MCF 10A (cell line): ENCODE results near the gene VAV1. TPM values are rescaled to one million over a fixed set of nuclear protein-coding genes. Genes with fewer than 3 reads are reported as not detected.

Source experiments
- BruUV-seq: library from RNA; stranded (reverse); fragments of 400-500 nt; replicated peaks from 2 replicates; lab custom pipeline; 2021; lab: Mats Ljungman, UMichigan
- CTCF ChIA-PET: fragments of 300-600 bp; sonication (Branson Sonifier 250); formaldehyde crosslinking; extraction: SDS; loops from one replicate; lab custom pipeline; 2021; ENCODE audit warnings: antibody characterized with exemption, inconsistent platforms; lab: Yijun Ruan, JAX
- POLR2A ChIA-PET: fragments of 300-600, 350-650 bp; sonication (Branson Sonifier 250); formaldehyde crosslinking; extraction: SDS; loops from one replicate; lab custom pipeline; 2020; ENCODE audit warnings: antibody characterized with exemption, inconsistent platforms; lab: Yijun Ruan, JAX
- DNase-seq: peaks from one replicate; pipeline ENCODE4 v3.0.0-alpha.2; 2018; ENCODE audit not compliant: unreplicated experiment
- H3K27ac Mint-ChIP-seq: one replicate; pipeline ENCODE4 v1.8.0; 2022; ENCODE audit warnings: mild to moderate bottlenecking, low read depth, mixed read lengths; ENCODE audit not compliant: unreplicated experiment
- H3K27me3 Mint-ChIP-seq: one replicate; pipeline ENCODE4 v1.8.0; 2022; ENCODE audit warnings: mixed read lengths; ENCODE audit not compliant: insufficient read depth, unreplicated experiment
- H3K36me3 Mint-ChIP-seq: one replicate; pipeline ENCODE4 v1.8.0; 2022; ENCODE audit warnings: mild to moderate bottlenecking, moderate library complexity, mixed read lengths; ENCODE audit not compliant: insufficient read depth, unreplicated experiment
- H3K4me1 Mint-ChIP-seq: one replicate; pipeline ENCODE4 v1.8.0; 2022; ENCODE audit warnings: mixed read lengths; ENCODE audit not compliant: insufficient read depth, unreplicated experiment
- H3K4me3 Mint-ChIP-seq: one replicate; pipeline ENCODE4 v1.8.0; 2022; ENCODE audit warnings: mild to moderate bottlenecking, moderate library complexity, mixed read lengths; ENCODE audit not compliant: unreplicated experiment
- H3K9me3 Mint-ChIP-seq: one replicate; pipeline ENCODE4 v1.8.0; 2022; ENCODE audit warnings: mixed read lengths; ENCODE audit not compliant: unreplicated experiment
- CTCF ChIP-seq: fragments of 200-600 bp; IDR thresholded peaks from one replicate; pipeline ENCODE4 v1.8.0; 2022; ENCODE audit warnings: antibody characterized with exemption, mild to moderate bottlenecking; ENCODE audit not compliant: unreplicated experiment
- intact Hi-C: fragments of 100-400 bp; cut with micrococcal nuclease; formaldehyde crosslinking; loops from 2 replicates; pipeline ENCODE4 v1.14.1; 2022
- total RNA-seq: library from RNA; stranded (reverse); gene quantifications from 2 replicates; pipeline ENCODE4 v1.2.3, GENCODE V29; 2022

VAV1 gene
- total RNA-seq, 1 experiment from 2014 or later, result not detected

GRCh38 chr19:6729573-6730152 lies 42.8 kb upstream of the VAV1 start:
- Mint-ChIP-seq H3K4me1 (peaks cover 5% of the 10 kb centered on the region), H3K36me3 (peaks cover 33% of the 10 kb centered on the region), H3K9me3 (no peaks in the 10 kb centered on the region), H3K4me3 (no peak overlapping the region), H3K27ac (no peak overlapping the region), H3K27me3 (no peaks in the 10 kb centered on the region)
- CTCF ChIA-PET, result interaction anchor here (0.5 to 1.0 kb wide), 2 partner anchors 11 to 133 kb away, joined by 5 to 6 read pairs; no protein-coding TSS in a partner anchor
- POLR2A ChIA-PET, result interaction anchor here (0.6 kb wide), 1 partner anchor 8 kb away, joined by 3 read pairs; the partner anchor contains the start of gene GPR108
- no TSS peak for BruUV-seq
- DNase-seq, result no peak
- no peak for TF ChIP-seq CTCF
- intact Hi-C loops, result no loop called here

- TF ChIP-seq CTCF, result no peak
- DNase-seq, result no peak
- ChIA-PET POLR2A (interaction anchor here (0.6 kb wide), 1 partner anchor 7 kb away, joined by 3 read pairs; the partner anchor contains the start of gene GPR108), CTCF (no interaction called here)
- Mint-ChIP-seq H3K4me3 (no peak overlapping the region), H3K36me3 (peaks cover 29% of the 10 kb centered on the region), H3K27me3 (no peaks in the 10 kb centered on the region), H3K9me3 (no peaks in the 10 kb centered on the region), H3K27ac (no peak overlapping the region), H3K4me1 (peaks cover 5% of the 10 kb centered on the region)
- intact Hi-C loops, result no loop called here
- no TSS peak for BruUV-seq
Observed at GRCh38 chr19:6730153-6730804, 42.2 kb upstream of the VAV1 start.

- ChIA-PET POLR2A (no interaction called here), CTCF (no interaction called here)
- peaks cover 31% of the 10 kb centered on the region for H3K36me3 Mint-ChIP-seq
- no peak for DNase-seq
- peaks cover 9% of the 10 kb centered on the region for H3K4me1 Mint-ChIP-seq
- BruUV-seq, result no TSS peak
- no peak for TF ChIP-seq CTCF
- H3K4me3 Mint-ChIP-seq, result no peak overlapping the region
- H3K9me3 Mint-ChIP-seq, result no peaks in the 10 kb centered on the region
- H3K27ac Mint-ChIP-seq, result no peak overlapping the region
- intact Hi-C loops, result no loop called here
- H3K27me3 Mint-ChIP-seq, result no peaks in the 10 kb centered on the region
Observed at GRCh38 chr19:6730941-6731670, 41.4 kb upstream of the VAV1 start.

- Mint-ChIP-seq H3K4me1 (peaks cover 12% of the 10 kb centered on the region), H3K27ac (no peak overlapping the region), H3K27me3 (no peaks in the 10 kb centered on the region), H3K9me3 (no peaks in the 10 kb centered on the region), H3K36me3 (peaks cover 34% of the 10 kb centered on the region), H3K4me3 (no peak overlapping the region)
- TF ChIP-seq CTCF, result no peak
- intact Hi-C loops, result no loop called here
- POLR2A ChIA-PET, result no interaction called here
- CTCF ChIA-PET, result no interaction called here
- DNase-seq, result no peak
- BruUV-seq, result no TSS peak
Observed at GRCh38 chr19:6731822-6732221, 40.7 kb upstream of the VAV1 start.
